ENCODE measurements around the gene SSBP3. TPM values are rescaled to one million over a fixed set of nuclear protein-coding genes. Genes with fewer than 3 reads are reported as not detected.
A peak's percentile ranks its signal among the peaks of the same experiment; 100 is the strongest.

The SSBP3 gene
- total RNA-seq, 1 donor: 11.7 TPM

- TF ChIP-seq, protein P1, sequence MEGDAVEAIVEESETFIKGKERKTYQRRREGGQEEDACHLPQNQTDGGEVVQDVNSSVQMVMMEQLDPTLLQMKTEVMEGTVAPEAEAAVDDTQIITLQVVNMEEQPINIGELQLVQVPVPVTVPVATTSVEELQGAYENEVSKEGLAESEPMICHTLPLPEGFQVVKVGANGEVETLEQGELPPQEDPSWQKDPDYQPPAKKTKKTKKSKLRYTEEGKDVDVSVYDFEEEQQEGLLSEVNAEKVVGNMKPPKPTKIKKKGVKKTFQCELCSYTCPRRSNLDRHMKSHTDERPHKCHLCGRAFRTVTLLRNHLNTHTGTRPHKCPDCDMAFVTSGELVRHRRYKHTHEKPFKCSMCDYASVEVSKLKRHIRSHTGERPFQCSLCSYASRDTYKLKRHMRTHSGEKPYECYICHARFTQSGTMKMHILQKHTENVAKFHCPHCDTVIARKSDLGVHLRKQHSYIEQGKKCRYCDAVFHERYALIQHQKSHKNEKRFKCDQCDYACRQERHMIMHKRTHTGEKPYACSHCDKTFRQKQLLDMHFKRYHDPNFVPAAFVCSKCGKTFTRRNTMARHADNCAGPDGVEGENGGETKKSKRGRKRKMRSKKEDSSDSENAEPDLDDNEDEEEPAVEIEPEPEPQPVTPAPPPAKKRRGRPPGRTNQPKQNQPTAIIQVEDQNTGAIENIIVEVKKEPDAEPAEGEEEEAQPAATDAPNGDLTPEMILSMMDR (IDR thresholded peaks at IDR 0.05; ENCODE audit: insufficient read depth, low read length): no peak
- peak; percentile 65 for DNase-seq (ENCODE audit: low read depth)
- H3K4me3 ChIP-seq (ENCODE audit: low read depth, low read length): no peak overlapping the region
Measured at GRCh38 chr1:54255026-54255702, 151.0 kb downstream of the SSBP3 start.

DNA sequence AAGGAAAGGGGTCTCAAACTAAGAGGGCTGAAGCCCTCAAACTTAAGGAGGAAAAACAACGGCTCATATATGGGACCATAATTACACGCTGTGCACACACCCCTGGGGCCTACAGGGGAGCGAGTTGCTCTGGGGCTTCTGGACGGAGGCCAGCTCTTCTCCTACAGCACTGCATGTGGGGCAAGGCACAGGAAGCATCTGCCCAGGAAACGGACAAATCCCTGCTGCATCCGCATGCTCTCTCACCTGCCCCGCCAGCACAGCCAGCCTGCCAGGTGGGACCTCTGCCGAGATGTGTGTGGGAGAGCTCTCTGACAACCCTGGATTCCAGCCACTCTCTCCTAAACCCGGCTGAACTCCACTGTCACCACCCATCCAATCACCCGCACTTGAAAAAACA is 152.1 kb downstream of the SSBP3 start:
- no peak overlapping the region for H3K4me3 ChIP-seq (ENCODE audit: low read depth, low read length)
- TF ChIP-seq, protein P1 (IDR thresholded peaks at IDR 0.05; ENCODE audit: insufficient read depth, low read length): no peak
- no peak for DNase-seq (ENCODE audit: low read depth)

DNA sequence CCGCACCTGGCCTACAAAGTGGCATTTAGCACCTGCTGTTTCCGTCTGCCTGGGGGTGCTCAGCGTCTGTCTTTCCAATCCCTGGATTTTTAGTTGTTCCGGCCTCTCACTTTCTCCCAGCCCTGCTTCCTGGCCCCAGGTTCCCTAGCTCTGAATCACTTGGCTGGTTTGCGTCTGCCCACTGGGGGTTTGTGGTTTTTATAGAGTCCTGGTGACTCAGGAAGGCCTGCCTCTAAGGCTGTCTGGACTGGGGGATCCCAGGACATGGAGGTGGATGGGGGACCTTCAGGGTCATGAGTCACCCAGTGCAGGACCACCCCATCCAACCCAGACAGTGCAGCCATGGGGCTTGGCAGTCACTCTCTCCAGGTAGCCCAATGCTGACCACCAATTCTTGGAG is 152.7 kb downstream of the SSBP3 start:
- TF ChIP-seq, protein P1 (IDR thresholded peaks at IDR 0.05; ENCODE audit: insufficient read depth, low read length): no peak
- no peak overlapping the region for H3K4me3 ChIP-seq (ENCODE audit: low read depth, low read length)
- DNase-seq (ENCODE audit: low read depth): peak; percentile 84

GRCh38 chr1:54252371-54252936 is 153.7 kb downstream of the SSBP3 start:
- no peak for DNase-seq (ENCODE audit: low read depth)
- TF ChIP-seq, protein P1 (IDR thresholded peaks at IDR 0.05; ENCODE audit: insufficient read depth, low read length): no peak
- no peak overlapping the region for H3K4me3 ChIP-seq (ENCODE audit: low read depth, low read length)

DNA sequence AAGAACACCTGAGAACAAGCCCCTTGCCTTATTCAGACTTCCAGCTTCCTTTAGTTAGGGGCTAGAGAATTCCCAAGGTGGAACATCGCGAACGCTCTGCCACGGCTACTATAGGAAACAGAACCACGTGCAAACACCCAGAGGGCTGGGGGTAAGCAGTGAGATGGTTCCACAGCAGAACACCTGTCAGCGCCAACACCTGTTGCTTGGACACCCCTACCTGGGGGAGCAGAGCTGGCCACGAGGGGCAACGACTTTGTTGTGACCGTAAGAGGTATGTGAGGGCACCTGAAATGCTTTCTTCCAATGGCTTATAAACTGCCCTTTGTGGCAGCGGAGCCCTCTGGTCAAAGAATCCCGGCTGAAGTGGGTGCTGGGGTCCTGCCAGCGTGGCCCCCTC is 155.5 kb downstream of the SSBP3 start:
- no peak for DNase-seq (ENCODE audit: low read depth)
- H3K4me3 ChIP-seq (ENCODE audit: low read depth, low read length): no peak overlapping the region
- TF ChIP-seq, protein P1 (IDR thresholded peaks at IDR 0.05; ENCODE audit: insufficient read depth, low read length): no peak

DNA sequence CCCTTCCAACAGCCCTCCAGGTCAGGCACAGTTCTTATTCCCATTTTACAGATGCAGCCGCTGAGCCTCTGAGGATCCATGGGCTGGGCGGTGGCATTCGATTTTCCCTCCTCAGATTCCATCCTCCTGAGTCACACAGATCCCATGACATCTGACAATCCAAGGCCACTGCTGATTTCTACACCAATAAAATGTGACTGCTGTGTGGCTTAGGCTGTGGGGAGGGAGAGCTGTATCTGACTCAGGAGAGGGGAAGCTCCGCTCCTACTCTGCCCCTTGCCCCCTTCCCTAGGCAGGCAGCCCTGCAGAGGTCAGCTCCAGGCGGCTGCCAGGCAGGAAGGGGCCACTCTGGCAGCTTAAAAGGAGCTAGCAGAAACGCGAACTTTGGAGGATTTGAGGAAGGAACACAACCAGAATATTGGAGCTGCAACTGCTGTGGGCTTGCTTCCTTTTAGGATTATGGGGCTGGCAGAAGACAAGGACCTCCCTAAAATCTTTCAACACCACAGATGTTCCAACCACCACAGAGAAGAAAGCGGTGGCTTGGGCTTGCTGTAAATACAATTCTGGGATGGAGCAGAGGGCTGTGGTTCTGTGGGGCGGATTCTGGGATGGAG is 156.3 kb downstream of the SSBP3 start:
- peak; percentile 74 for DNase-seq (ENCODE audit: low read depth)
- no peak overlapping the region for H3K4me3 ChIP-seq (ENCODE audit: low read depth, low read length)
- TF ChIP-seq, protein P1 (IDR thresholded peaks at IDR 0.05; ENCODE audit: insufficient read depth, low read length): no peak
